Neural progenitor cell (in vitro differentiated cells): Measurements from ENCODE around the gene OR2AT4. TPM values are rescaled to one million over a fixed set of nuclear protein-coding genes. Genes with fewer than 3 reads are reported as not detected.
A peak's percentile ranks its signal among the peaks of the same experiment; 100 is the strongest.
"Not testable (repeated sequence)": the region's sequence is repeated elsewhere in the genome, so short reads cannot be mapped to it uniquely, and the experiment has no call there.

Source experiments
- DNase-seq: peaks from one replicate; pipeline ENCODE4 v3.0.0-alpha.2; 2016; ENCODE audit warnings: low spot score
- H2AFZ ChIP-seq: fragments of 200-600 bp; sonication (generic); replicated peaks from 2 replicates; pipeline ENCODE4 v1.6.1; 2016; ENCODE audit warnings: antibody characterized with exemption
- H3F3A ChIP-seq: fragments of 200-600 bp; sonication (generic); 2 replicates; pipeline ENCODE4 v1.6.1; 2016; ENCODE audit warnings: antibody characterized with exemption, low read depth
- H3K27ac ChIP-seq: fragments of 200-600 bp; sonication (generic); 2 replicates; pipeline ENCODE4 v1.5.1; 2016; ENCODE audit warnings: mild to moderate bottlenecking
- H3K27me3 ChIP-seq: fragments of 200-600 bp; sonication (generic); 2 replicates; pipeline ENCODE4 v1.6.1; 2016; ENCODE audit warnings: mild to moderate bottlenecking, moderate library complexity
- H3K36me3 ChIP-seq: fragments of 200-600 bp; sonication (generic); 2 replicates; pipeline ENCODE4 v1.5.1; 2016
- H3K4me1 ChIP-seq: fragments of 200-600 bp; sonication (generic); 2 replicates; pipeline ENCODE4 v1.6.1; 2016; ENCODE audit warnings: mixed run types
- H3K4me2 ChIP-seq: fragments of 200-600 bp; sonication (generic); 2 replicates; pipeline ENCODE4 v1.6.1; 2016
- H3K4me3 ChIP-seq: fragments of 200-600 bp; sonication (generic); 2 replicates; pipeline ENCODE4 v1.5.1; 2016
- H3K79me2 ChIP-seq: fragments of 200-600 bp; sonication (generic); 2 replicates; pipeline ENCODE4 v1.6.1; 2016; ENCODE audit warnings: low read depth
- H3K9ac ChIP-seq: fragments of 200-600 bp; sonication (generic); 2 replicates; pipeline ENCODE4 v1.6.1; 2016
- H3K9me3 ChIP-seq: fragments of 200-600 bp; sonication (generic); 2 replicates; pipeline ENCODE4 v1.5.1; 2016; ENCODE audit warnings: low read depth
- H4K20me1 ChIP-seq: fragments of 200-600 bp; sonication (generic); 2 replicates; pipeline ENCODE4 v1.6.1; 2016; ENCODE audit warnings: low read depth
- H3K27ac Mint-ChIP-seq: 3 replicates; pipeline ENCODE4 v1.8.0; 2021; ENCODE audit warnings: mixed read lengths
- H3K27me3 Mint-ChIP-seq: 2 replicates; pipeline ENCODE4 v1.8.0; 2022; ENCODE audit warnings: low read depth, mild to moderate bottlenecking, inconsistent platforms, moderate library complexity, mixed read lengths; ENCODE audit not compliant: insufficient read depth
- H3K36me3 Mint-ChIP-seq: 3 replicates; pipeline ENCODE4 v1.8.0; 2021; ENCODE audit warnings: mixed read lengths
- H3K4me1 Mint-ChIP-seq: 3 replicates; pipeline ENCODE4 v1.8.0; 2021; ENCODE audit warnings: mixed read lengths
- H3K4me3 Mint-ChIP-seq: 3 replicates; pipeline ENCODE4 v1.8.0; 2021; ENCODE audit warnings: mild to moderate bottlenecking, moderate library complexity, mixed read lengths
- H3K9me3 Mint-ChIP-seq: 3 replicates; pipeline ENCODE4 v1.8.0; 2020; ENCODE audit warnings: mixed read lengths
- EZH2 ChIP-seq: fragments of 200-600 bp; sonication (generic); IDR thresholded peaks from 2 replicates; pipeline ENCODE4 v1.6.1; 2017; ENCODE audit warnings: antibody characterized with exemption, mild to moderate bottlenecking, moderate library complexity
- EZH2phosphoT487 ChIP-seq: fragments of 200-600 bp; sonication (generic); IDR thresholded peaks from 2 replicates; pipeline ENCODE4 v1.6.1; 2017; ENCODE audit warnings: antibody characterized with exemption
- total RNA-seq: library from RNA; depleted of rRNA; stranded (reverse); fragments of >200 nt; gene quantifications from 2 replicates; pipeline ENCODE4 v1.2.3, GENCODE V29; 2015; ENCODE audit warnings: low replicate concordance
- TF ChIP-seq, protein P1 (sequence below): fragments of 200-600 bp; sonication (generic); IDR thresholded peaks from 2 replicates; pipeline ENCODE4 v1.5.1; 2017; ENCODE audit warnings: antibody characterized with exemption, mild to moderate bottlenecking

OR2AT4 gene
- total RNA-seq, 1 donor from 2014 or later, result 0.22 TPM

GRCh38 chr11:75050516-75050915 lies 46.2 kb downstream of the OR2AT4 start:
- no peaks in the 10 kb centered on the region for H3K27me3 ChIP-seq
- TF ChIP-seq EZH2phosphoT487, result no peak
- no peak for TF ChIP-seq EZH2
- TF ChIP-seq, protein P1, sequence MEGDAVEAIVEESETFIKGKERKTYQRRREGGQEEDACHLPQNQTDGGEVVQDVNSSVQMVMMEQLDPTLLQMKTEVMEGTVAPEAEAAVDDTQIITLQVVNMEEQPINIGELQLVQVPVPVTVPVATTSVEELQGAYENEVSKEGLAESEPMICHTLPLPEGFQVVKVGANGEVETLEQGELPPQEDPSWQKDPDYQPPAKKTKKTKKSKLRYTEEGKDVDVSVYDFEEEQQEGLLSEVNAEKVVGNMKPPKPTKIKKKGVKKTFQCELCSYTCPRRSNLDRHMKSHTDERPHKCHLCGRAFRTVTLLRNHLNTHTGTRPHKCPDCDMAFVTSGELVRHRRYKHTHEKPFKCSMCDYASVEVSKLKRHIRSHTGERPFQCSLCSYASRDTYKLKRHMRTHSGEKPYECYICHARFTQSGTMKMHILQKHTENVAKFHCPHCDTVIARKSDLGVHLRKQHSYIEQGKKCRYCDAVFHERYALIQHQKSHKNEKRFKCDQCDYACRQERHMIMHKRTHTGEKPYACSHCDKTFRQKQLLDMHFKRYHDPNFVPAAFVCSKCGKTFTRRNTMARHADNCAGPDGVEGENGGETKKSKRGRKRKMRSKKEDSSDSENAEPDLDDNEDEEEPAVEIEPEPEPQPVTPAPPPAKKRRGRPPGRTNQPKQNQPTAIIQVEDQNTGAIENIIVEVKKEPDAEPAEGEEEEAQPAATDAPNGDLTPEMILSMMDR, result no peak
- no peaks in the 10 kb centered on the region for H3K4me1 Mint-ChIP-seq
- peaks cover 12% of the 10 kb centered on the region for H3K9me3 Mint-ChIP-seq
- H4K20me1 ChIP-seq, result no peaks in the 10 kb centered on the region
- H3K4me2 ChIP-seq, result no peak overlapping the region
- no peak for DNase-seq
- H3K36me3 Mint-ChIP-seq, result no peaks in the 10 kb centered on the region
- no peaks in the 10 kb centered on the region for H3K4me1 ChIP-seq
- no peak overlapping the region for H2AFZ ChIP-seq
- no peaks in the 10 kb centered on the region for H3F3A ChIP-seq
- no peaks in the 10 kb centered on the region for H3K36me3 ChIP-seq
- no peak overlapping the region for H3K9ac ChIP-seq
- no peaks in the 10 kb centered on the region for H3K27me3 Mint-ChIP-seq
- peaks cover 5% of the 10 kb centered on the region for H3K9me3 ChIP-seq
- no peaks in the 10 kb centered on the region for H3K79me2 ChIP-seq
- H3K27ac ChIP-seq, result no peak overlapping the region
- H3K4me3 Mint-ChIP-seq, result no peak overlapping the region
- no peak overlapping the region for H3K4me3 ChIP-seq
- no peak overlapping the region for H3K27ac Mint-ChIP-seq

DNA sequence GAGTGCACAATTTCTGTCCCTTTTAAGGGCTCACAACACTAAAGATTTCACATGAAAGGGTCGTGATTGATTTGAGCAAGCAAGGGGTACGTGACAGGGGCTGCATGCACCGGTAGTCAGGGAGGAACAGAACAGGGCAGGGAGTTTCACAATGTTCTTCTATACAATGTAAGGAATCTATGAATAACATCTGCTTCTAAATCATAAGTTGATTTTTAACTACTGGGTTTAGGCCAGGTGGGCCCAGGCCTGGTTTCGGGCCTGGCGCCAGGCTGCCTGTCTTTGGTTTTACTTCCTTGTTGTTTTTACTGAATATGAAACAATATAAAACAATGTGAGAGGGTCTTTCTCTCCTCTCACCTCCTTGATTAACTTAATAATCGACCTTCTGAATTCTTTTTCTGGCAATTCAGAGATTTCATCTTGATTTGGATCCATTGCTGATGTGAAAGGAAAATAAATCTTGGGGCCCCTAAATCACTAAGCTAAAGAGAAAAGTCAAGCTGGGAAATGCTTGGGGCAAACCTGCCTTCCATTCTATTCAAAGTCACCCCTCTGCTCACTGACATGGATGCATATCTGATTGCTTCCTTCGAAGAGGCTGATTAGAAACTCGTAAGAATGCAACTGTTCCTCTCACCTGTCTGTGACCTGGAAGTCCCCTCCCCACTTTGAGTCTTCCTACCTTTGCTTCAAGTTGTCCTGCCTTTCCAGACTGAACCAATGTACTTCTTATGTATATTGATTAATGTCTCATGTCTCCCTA lies 47.0 kb downstream of the OR2AT4 start:
- not testable (repeated sequence) for H3K36me3 Mint-ChIP-seq, H3F3A ChIP-seq, H3K27me3 ChIP-seq, H3K4me3 Mint-ChIP-seq, H3K4me1 Mint-ChIP-seq, H3K36me3 ChIP-seq, H3K27me3 Mint-ChIP-seq, H3K9me3 ChIP-seq, H3K79me2 ChIP-seq, H3K4me3 ChIP-seq, H3K27ac ChIP-seq, H2AFZ ChIP-seq, H3K9ac ChIP-seq, H4K20me1 ChIP-seq, H3K4me1 ChIP-seq, H3K27ac Mint-ChIP-seq, H3K4me2 ChIP-seq, DNase-seq
- H3K9me3 Mint-ChIP-seq, result peaks cover 12% of the 10 kb centered on the region

- Mint-ChIP-seq H3K27me3 (peaks cover 2% of the 10 kb centered on the region), H3K27ac (no peak overlapping the region), H3K4me1 (no peaks in the 10 kb centered on the region), H3K9me3 (no peaks in the 10 kb centered on the region), H3K36me3 (no peaks in the 10 kb centered on the region), H3K4me3 (no peak overlapping the region)
- no peak overlapping the region for H3K9ac ChIP-seq
- no peaks in the 10 kb centered on the region for H3K36me3 ChIP-seq
- H3K9me3 ChIP-seq, result peaks cover 2% of the 10 kb centered on the region
- no peak for DNase-seq
- H3K4me3 ChIP-seq, result no peak overlapping the region
- no peak overlapping the region for H2AFZ ChIP-seq
- no peaks in the 10 kb centered on the region for H3K79me2 ChIP-seq
- H3K27ac ChIP-seq, result no peak overlapping the region
- H4K20me1 ChIP-seq, result no peaks in the 10 kb centered on the region
- H3K4me1 ChIP-seq, result no peaks in the 10 kb centered on the region
- no peak overlapping the region for H3K4me2 ChIP-seq
- no peaks in the 10 kb centered on the region for H3F3A ChIP-seq
- no peak for TF ChIP-seq EZH2
- TF ChIP-seq EZH2phosphoT487, result no peak
- TF ChIP-seq, protein P1, result no peak
- H3K27me3 ChIP-seq, result no peaks in the 10 kb centered on the region
Measured at GRCh38 chr11:75047191-75047590, 49.5 kb downstream of the OR2AT4 start.

GRCh38 chr11:75046668-75047067 lies 50.0 kb downstream of the OR2AT4 start:
- not testable (repeated sequence) for H3K4me3 Mint-ChIP-seq, H3K27ac ChIP-seq, H3K36me3 ChIP-seq, H4K20me1 ChIP-seq, H3K4me1 ChIP-seq, H3K9me3 ChIP-seq, H3K4me1 Mint-ChIP-seq, H3K9ac ChIP-seq, H3K79me2 ChIP-seq, H3K27me3 ChIP-seq, H3K9me3 Mint-ChIP-seq, H3K27ac Mint-ChIP-seq, H3K27me3 Mint-ChIP-seq, DNase-seq, H3K4me2 ChIP-seq, H3K36me3 Mint-ChIP-seq, H3K4me3 ChIP-seq, H3F3A ChIP-seq
- peak overlapping the region; percentile 29 for H2AFZ ChIP-seq

- not testable (repeated sequence) for H3K4me2 ChIP-seq, H3K36me3 ChIP-seq, H3K9me3 ChIP-seq, H3K27ac ChIP-seq, H3K27ac Mint-ChIP-seq, H3K9ac ChIP-seq, H3K27me3 Mint-ChIP-seq, H3K4me3 Mint-ChIP-seq, H3F3A ChIP-seq, H3K27me3 ChIP-seq, H3K36me3 Mint-ChIP-seq, H3K9me3 Mint-ChIP-seq, H4K20me1 ChIP-seq, DNase-seq, H3K4me1 Mint-ChIP-seq, H3K4me1 ChIP-seq, H3K4me3 ChIP-seq, H3K79me2 ChIP-seq, H2AFZ ChIP-seq
Measured at GRCh38 chr11:75044381-75045170, 52.1 kb downstream of the OR2AT4 start.

- not testable (repeated sequence) for DNase-seq, H3K4me3 Mint-ChIP-seq, H3K36me3 Mint-ChIP-seq, H4K20me1 ChIP-seq, H3K4me1 Mint-ChIP-seq, H3K4me3 ChIP-seq, H3K9ac ChIP-seq, H3K36me3 ChIP-seq, H3K27me3 Mint-ChIP-seq, H3K27ac Mint-ChIP-seq, H3K27me3 ChIP-seq, H3K4me1 ChIP-seq, H3K27ac ChIP-seq, H3K9me3 ChIP-seq, H3K79me2 ChIP-seq, H2AFZ ChIP-seq, H3K4me2 ChIP-seq, H3K9me3 Mint-ChIP-seq, H3F3A ChIP-seq
Measured at GRCh38 chr11:75041821-75042220, 54.9 kb downstream of the OR2AT4 start.
